ENCODE measurements around the gene RETREG2. TPM values are rescaled to one million over a fixed set of nuclear protein-coding genes. Genes with fewer than 3 reads are reported as not detected.

RETREG2 gene
- total RNA-seq, 2 experiments from 2014 or later: 44.0 to 44.1 TPM

GRCh38 chr2:219172231-219173154 lies 5.6 kb upstream of the RETREG2 start:
- Mint-ChIP-seq H3K36me3 (ENCODE audit: low read depth) (peaks cover 9% of the 10 kb centered on the region), H3K4me3 (no peak overlapping the region), H3K9me3 (no peaks in the 10 kb centered on the region), H3K27me3 (ENCODE audit: low read depth) (no peaks in the 10 kb centered on the region), H3K27ac (no peak overlapping the region), H3K4me1 (ENCODE audit: low read depth) (peaks cover 25% of the 10 kb centered on the region)
- CTCF ChIA-PET: interaction anchor here (0.6 to 8.9 kb wide), 19 partner anchors 9 to 218 kb away, joined by 3 to 67 read pairs (median 5); partner anchors contain the start of genes ATG9A, DNPEP, GLB1L and NHEJ1
- intact Hi-C loops (cut with micrococcal nuclease): loop anchor here (10.0 kb wide), 1 partner anchor 768 kb away; no protein-coding TSS in a partner anchor
- DNase-seq: no peak

DNA sequence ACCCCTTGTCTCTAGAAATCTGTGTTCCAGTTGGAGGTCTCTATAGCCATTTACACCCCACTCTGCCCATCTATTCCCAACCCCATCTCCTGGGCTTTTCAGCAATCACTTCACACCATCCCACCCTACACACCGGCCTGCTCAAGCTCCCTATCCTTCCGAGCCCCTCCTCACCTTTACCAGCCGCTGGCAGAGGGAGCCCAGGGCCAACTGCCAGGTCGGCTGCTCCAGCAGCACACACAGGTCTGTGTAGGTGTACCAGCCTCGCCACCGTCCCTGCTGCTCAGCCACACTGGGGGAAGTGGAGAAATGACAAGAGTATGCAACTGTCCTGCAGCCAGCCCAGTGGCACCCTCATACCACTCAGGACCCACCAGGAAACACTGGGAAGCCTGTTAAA lies 4.9 kb upstream of the RETREG2 start:
- intact Hi-C loops (cut with micrococcal nuclease): loop anchor here (10.0 kb wide), 1 partner anchor 768 kb away; no protein-coding TSS in a partner anchor
- peaks cover 25% of the 10 kb centered on the region for H3K4me1 Mint-ChIP-seq (ENCODE audit: low read depth)
- no peak overlapping the region for H3K27ac Mint-ChIP-seq
- no peaks in the 10 kb centered on the region for H3K9me3 Mint-ChIP-seq
- peaks cover 12% of the 10 kb centered on the region for H3K36me3 Mint-ChIP-seq (ENCODE audit: low read depth)
- CTCF ChIA-PET: interaction anchor here (1.0 to 8.9 kb wide), 11 partner anchors 9 to 215 kb away, joined by 3 to 67 read pairs (median 6); partner anchors contain the start of genes DNPEP, NHEJ1 and ZFAND2B
- H3K27me3 Mint-ChIP-seq (ENCODE audit: low read depth): no peaks in the 10 kb centered on the region
- H3K4me3 Mint-ChIP-seq: no peak overlapping the region
- no peak for DNase-seq

- intact Hi-C loops (cut with micrococcal nuclease): loop anchor here (10.0 kb wide), 1 partner anchor 769 kb away; no protein-coding TSS in a partner anchor
- no peak for DNase-seq
- CTCF ChIA-PET: interaction anchor here (1.0 to 8.9 kb wide), 8 partner anchors 8 to 121 kb away, joined by 3 to 67 read pairs (median 6); partner anchors contain the start of genes NHEJ1 and ZFAND2B
- Mint-ChIP-seq H3K27ac (no peak overlapping the region), H3K4me3 (peak overlapping the region; percentile 3), H3K9me3 (no peaks in the 10 kb centered on the region), H3K4me1 (ENCODE audit: low read depth) (peaks cover 28% of the 10 kb centered on the region), H3K36me3 (ENCODE audit: low read depth) (peaks cover 12% of the 10 kb centered on the region), H3K27me3 (ENCODE audit: low read depth) (no peaks in the 10 kb centered on the region)
These were observed 3.9 kb upstream of the RETREG2 start for GRCh38 chr2:219174146-219174545.

GRCh38 chr2:219174801-219175200 lies 3.3 kb upstream of the RETREG2 start:
- Mint-ChIP-seq H3K36me3 (ENCODE audit: low read depth) (peaks cover 12% of the 10 kb centered on the region), H3K27me3 (ENCODE audit: low read depth) (no peaks in the 10 kb centered on the region), H3K4me1 (ENCODE audit: low read depth) (peaks cover 31% of the 10 kb centered on the region), H3K4me3 (no peak overlapping the region), H3K27ac (no peak overlapping the region), H3K9me3 (no peaks in the 10 kb centered on the region)
- intact Hi-C loops (cut with micrococcal nuclease): loop anchor here (5.0 to 10.0 kb wide), 3 partner anchors 292 to 770 kb away; partner anchors contain the start of genes CHPF, TMEM198 and WNT10A
- no peak for DNase-seq
- CTCF ChIA-PET: interaction anchor here (1.0 to 8.9 kb wide), 11 partner anchors 11 to 124 kb away, joined by 3 to 67 read pairs (median 7); partner anchors contain the start of genes ABCB6, DNAJB2, NHEJ1 and ZFAND2B

- CTCF ChIA-PET: interaction anchor here (1.2 to 8.9 kb wide), 13 partner anchors 10 to 180 kb away, joined by 3 to 67 read pairs (median 7); partner anchors contain the start of genes ABCB6, DNAJB2, NHEJ1 and ZFAND2B
- Mint-ChIP-seq H3K36me3 (ENCODE audit: low read depth) (peaks cover 14% of the 10 kb centered on the region), H3K9me3 (no peaks in the 10 kb centered on the region), H3K4me3 (peak overlapping the region; percentile 94), H3K27me3 (ENCODE audit: low read depth) (no peaks in the 10 kb centered on the region), H3K27ac (peak overlapping the region; percentile 98), H3K4me1 (ENCODE audit: low read depth) (peaks cover 35% of the 10 kb centered on the region)
- no peak for DNase-seq
- intact Hi-C loops (cut with micrococcal nuclease): loop anchor here (5.0 to 10.0 kb wide), 3 partner anchors 293 to 771 kb away; partner anchors contain the start of genes CHPF, TMEM198 and WNT10A
These were observed 2.6 kb upstream of the RETREG2 start for GRCh38 chr2:219175486-219175885.

DNA sequence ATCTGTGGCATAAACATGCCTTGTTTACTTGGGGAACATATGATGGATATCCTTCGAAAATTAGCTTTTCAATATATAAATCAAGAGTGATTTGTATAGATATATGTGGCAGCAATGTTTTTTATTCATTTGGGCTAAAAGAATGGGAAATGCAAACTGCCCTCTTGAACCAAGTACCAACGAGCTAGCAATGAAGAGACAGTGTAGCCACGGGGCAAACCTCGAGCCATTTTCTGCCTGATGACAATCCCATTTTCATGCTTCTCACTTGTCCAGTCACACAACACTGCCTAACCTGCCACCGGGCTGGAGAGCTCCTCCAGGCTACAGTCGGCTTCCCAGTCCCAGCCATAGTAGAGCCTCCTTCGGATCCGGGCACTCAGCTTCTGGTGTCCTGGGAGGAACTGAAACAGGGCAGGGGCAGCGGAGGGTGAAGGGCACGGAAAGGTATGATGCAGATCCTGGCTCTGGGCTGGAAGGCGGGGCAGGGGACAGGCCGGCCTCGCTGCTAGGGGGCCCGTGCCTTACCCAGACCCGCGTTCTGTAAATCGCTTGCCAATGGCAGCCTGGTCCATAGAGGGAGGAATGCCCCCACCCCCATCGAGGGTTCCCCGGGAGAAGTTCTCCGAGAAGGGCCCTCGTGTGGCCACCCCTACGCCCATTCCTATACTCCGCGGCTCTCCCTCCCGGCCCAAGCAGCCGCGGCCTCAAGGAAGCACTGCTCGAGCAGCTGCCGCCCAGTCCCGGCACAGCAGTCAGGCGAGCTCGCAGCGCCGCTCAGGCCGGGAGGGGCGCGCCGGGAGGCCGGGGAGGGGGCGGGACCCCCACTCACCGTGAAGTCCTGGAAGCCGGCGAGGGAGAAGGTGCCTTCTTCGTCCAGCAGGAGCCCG lies 1.9 kb upstream of the RETREG2 start:
- no peaks in the 10 kb centered on the region for H3K27me3 Mint-ChIP-seq (ENCODE audit: low read depth)
- H3K4me3 Mint-ChIP-seq: peak overlapping the region; percentile 94
- peak overlapping the region; percentile 98 for H3K27ac Mint-ChIP-seq
- H3K4me1 Mint-ChIP-seq (ENCODE audit: low read depth): peaks cover 42% of the 10 kb centered on the region
- DNase-seq: peak; percentile 43
- no peaks in the 10 kb centered on the region for H3K9me3 Mint-ChIP-seq
- intact Hi-C loops (cut with micrococcal nuclease): loop anchor here (2.0 to 10.0 kb wide), 5 partner anchors 294 to 959 kb away; partner anchors contain the start of genes ARPC2, CHPF, CNOT9 and TMEM198
- CTCF ChIA-PET: interaction anchor here (0.5 to 8.9 kb wide), 19 partner anchors 10 to 288 kb away, joined by 3 to 67 read pairs (median 5); partner anchors contain the start of genes ABCB6, DNAJB2, GLB1L and NHEJ1
- peaks cover 18% of the 10 kb centered on the region for H3K36me3 Mint-ChIP-seq (ENCODE audit: low read depth)

DNA sequence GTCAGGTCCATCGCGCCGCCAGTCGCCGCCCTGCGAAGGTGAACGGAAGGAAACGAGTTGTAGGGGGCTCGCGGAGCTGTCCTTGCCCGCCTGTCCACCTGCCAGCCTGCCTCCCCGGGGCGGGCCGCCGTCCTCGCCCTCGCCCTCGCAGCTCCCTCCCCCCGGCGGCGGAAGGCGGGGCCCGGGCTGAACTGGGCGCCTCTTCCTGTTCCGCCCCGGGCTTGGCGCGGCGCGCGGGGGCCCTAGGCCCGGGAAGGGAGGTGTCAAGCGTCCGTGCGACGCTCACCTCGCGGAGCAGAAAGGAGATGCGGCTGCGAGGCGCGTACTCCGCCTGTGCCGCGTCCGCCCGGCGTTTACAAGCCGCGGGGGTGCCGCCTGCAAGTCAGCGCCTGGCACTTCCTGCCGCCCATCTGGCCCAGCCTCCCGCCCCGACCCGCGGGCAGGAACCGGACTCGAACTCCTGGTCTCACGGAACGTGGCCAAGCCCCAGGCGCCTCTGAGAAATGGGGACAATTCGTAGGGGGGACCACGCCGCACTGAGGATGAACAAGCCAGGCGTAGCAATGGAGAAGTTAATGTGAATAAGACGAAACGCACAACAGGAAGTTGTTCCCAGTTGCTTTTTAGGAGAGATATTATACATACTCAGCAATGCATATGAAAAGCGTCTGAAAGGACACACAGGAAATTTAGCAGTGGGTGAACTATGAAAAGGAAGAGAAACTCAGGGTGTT lies 1.1 kb upstream of the RETREG2 start, which contains the start of gene CNPPD1:
Gene CNPPD1, minus strand, starts transcription at position 108 of the 734 bp plus-strand sequence. Its CDS starts 97 bp downstream, at position 11.
- peak; percentile 86 for DNase-seq
- H3K27me3 Mint-ChIP-seq (ENCODE audit: low read depth): no peaks in the 10 kb centered on the region
- CTCF ChIA-PET: interaction anchor here (0.8 to 8.9 kb wide), 13 partner anchors 11 to 289 kb away, joined by 3 to 67 read pairs (median 5); partner anchors contain the start of genes GLB1L, NHEJ1, STK16 and ZFAND2B
- peak within 1 kb of the TSS; percentile 94 for H3K4me3 Mint-ChIP-seq
- H3K36me3 Mint-ChIP-seq (ENCODE audit: low read depth): peaks cover 24% of the 10 kb centered on the region
- H3K4me1 Mint-ChIP-seq (ENCODE audit: low read depth): peaks cover 50% of the 10 kb centered on the region
- no peaks in the 10 kb centered on the region for H3K9me3 Mint-ChIP-seq
- intact Hi-C loops (cut with micrococcal nuclease): loop anchor here (1.0 to 10.0 kb wide), 13 partner anchors 17 to 960 kb away; partner anchors contain the start of genes ANKZF1, ARPC2, ATG9A and CHPF
- H3K27ac Mint-ChIP-seq: peak within 1 kb of the TSS; percentile 98

DNA sequence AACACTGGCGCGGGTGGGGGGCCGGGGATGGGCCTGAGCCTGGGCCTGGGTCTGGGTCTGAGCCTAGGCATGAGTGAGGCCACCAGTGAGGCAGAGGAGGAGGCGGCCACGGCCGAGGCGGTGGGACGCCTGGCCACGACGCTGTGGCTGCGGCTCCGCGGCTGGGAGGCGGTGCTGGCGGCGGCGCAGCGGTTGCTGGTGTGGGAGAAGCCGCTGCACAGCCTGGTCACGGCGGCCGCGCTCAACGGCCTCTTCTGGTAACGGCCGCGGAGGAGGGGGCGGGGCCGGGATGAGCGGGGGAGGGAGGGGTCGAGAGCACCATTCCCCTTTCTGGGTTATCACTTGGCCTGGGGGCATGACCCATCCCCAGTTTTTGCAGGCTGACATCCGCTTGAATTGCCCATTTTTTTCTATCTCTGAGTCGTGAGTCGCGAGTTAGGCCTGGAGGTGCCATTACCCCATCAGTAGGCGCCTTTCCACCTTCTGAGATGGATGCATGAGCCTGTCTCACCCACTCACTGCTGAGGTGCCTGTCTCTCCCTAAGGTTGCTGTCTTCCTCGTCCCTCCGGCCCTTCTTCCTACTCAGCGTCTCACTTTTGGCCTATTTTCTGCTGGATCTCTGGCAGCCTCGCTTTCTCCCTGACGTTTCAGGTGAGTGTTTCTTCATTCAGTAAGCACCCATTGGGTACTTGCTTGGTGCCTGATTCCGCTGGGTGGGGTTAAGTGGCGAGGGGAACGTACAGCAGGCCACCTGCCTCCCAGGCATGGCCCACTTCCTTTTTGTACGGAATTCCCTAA lies 501 bp downstream of the RETREG2 start:
- intact Hi-C loops (cut with micrococcal nuclease): loop anchor here (1.0 to 10.0 kb wide), 5 partner anchors 9 to 774 kb away; partner anchors contain the start of genes CHPF, TMEM198 and WNT10A
- CTCF ChIA-PET: interaction anchor here (0.9 kb wide), 1 partner anchor 21 kb away, joined by 3 read pairs; no protein-coding TSS in a partner anchor
- H3K4me3 Mint-ChIP-seq: peak overlapping the region; percentile 94
- no peaks in the 10 kb centered on the region for H3K9me3 Mint-ChIP-seq
- H3K4me1 Mint-ChIP-seq (ENCODE audit: low read depth): peaks cover 58% of the 10 kb centered on the region
- peaks cover 27% of the 10 kb centered on the region for H3K36me3 Mint-ChIP-seq (ENCODE audit: low read depth)
- H3K27ac Mint-ChIP-seq: peak overlapping the region; percentile 75
- DNase-seq: peak; percentile 43
- H3K27me3 Mint-ChIP-seq (ENCODE audit: low read depth): no peaks in the 10 kb centered on the region

DNA sequence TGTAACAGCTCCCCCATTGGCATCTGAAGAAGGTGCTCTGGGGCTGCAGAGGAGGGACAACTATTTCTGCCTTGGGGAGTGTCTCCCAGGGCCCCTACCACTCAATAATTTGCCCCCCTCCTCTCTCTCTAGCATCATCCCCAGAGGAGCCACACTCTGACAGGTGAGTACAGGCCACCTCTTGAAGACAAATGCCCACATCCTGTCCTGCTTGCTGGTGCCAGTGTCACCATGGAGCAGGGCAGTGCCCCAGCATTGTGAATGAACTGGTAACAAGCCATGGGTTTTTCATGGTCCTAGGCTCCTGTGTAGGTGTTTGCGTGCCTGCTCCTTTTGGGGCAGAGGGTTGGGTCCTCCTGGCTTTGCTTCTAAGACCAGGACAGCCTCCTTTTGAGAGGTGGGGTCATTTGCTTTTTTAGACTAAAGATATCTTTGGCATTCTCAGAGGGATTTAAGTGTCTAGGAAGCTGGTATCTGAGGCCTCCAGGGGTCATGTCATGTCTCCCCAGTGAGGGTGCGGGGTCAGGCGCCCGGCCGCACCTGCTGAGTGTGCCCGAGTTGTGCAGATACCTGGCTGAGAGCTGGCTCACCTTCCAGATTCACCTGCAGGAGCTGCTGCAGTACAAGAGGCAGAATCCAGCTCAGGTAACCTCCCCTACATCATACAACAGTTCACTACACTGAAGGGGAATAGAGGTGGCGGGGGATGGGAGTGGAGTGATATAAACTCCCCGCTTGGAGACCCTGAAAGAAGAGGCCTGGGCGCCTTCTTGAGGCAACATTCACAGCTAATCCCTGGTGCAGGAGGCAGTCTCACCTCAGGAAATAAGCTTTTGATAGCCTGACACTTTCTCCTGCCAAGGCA lies 1.8 kb downstream of the RETREG2 start:
- Mint-ChIP-seq H3K4me1 (ENCODE audit: low read depth) (peaks cover 48% of the 10 kb centered on the region), H3K9me3 (no peaks in the 10 kb centered on the region), H3K36me3 (ENCODE audit: low read depth) (peaks cover 24% of the 10 kb centered on the region), H3K27ac (no peak overlapping the region), H3K4me3 (no peak overlapping the region), H3K27me3 (ENCODE audit: low read depth) (no peaks in the 10 kb centered on the region)
- CTCF ChIA-PET: interaction anchor here (0.6 to 1.0 kb wide), 7 partner anchors 10 to 115 kb away, joined by 3 to 4 read pairs (median 3); partner anchors contain the start of genes SLC23A3 and ZFAND2B
- intact Hi-C loops (cut with micrococcal nuclease): loop anchor here (5.0 to 10.0 kb wide), 3 partner anchors 298 to 775 kb away; partner anchors contain the start of genes CHPF, TMEM198 and WNT10A
- no peak for DNase-seq

All from activated naive CD4-positive, alpha-beta T cell treated with anti-CD3 and anti-CD28 coated beads for 36 hours (primary cell).